HG02798 (cell line): ENCODE measurements around the gene HTR3C.
"Not testable (repeated sequence)": the region's sequence is repeated elsewhere in the genome, so short reads cannot be mapped to it uniquely, and the experiment has no call there.

ENCODE experiments used
- ATAC-seq: cut with Tn5 transposase; IDR thresholded peaks from one replicate; pipeline ENCODE4 v1.9.1; 2021; ENCODE audit warnings: mild to moderate bottlenecking; ENCODE audit not compliant: unreplicated experiment, poor library complexity

The HTR3C gene

GRCh38 chr3:184029443-184029842 lies 23.4 kb upstream of the HTR3C start:
- ATAC-seq, result no peak

GRCh38 chr3:184030536-184030935 lies 22.3 kb upstream of the HTR3C start:
- ATAC-seq, result no peak

GRCh38 chr3:184031187-184031792 lies 21.6 kb upstream of the HTR3C start, which contains the start of gene HTR3D:
HTR3D (plus strand) TSS chr3:184031742; CDS start chr3:184031742, 0 bp downstream.
- no peak for ATAC-seq

- ATAC-seq, result no peak
Measured at GRCh38 chr3:184037816-184038215, 15.0 kb upstream of the HTR3C start.

- not testable (repeated sequence) for ATAC-seq
Measured at GRCh38 chr3:184038307-184038706, 14.5 kb upstream of the HTR3C start.

- no peak for ATAC-seq
Measured at GRCh38 chr3:184039414-184039813, 13.4 kb upstream of the HTR3C start.

- ATAC-seq, result no peak
Measured at GRCh38 chr3:184040010-184040409, 12.8 kb upstream of the HTR3C start.

GRCh38 chr3:184042617-184043016 lies 10.2 kb upstream of the HTR3C start:
- ATAC-seq, result no peak

- ATAC-seq, result no peak
Measured at GRCh38 chr3:184045995-184046394, 6.9 kb upstream of the HTR3C start.

GRCh38 chr3:184050217-184050847 lies 2.5 kb upstream of the HTR3C start:
- no peak for ATAC-seq

- ATAC-seq, result no peak
Measured at GRCh38 chr3:184058029-184058428, 5.2 kb downstream of the HTR3C start.

GRCh38 chr3:184059424-184059823 lies 6.6 kb downstream of the HTR3C start:
- ATAC-seq, result no peak

- ATAC-seq, result no peak
Measured at GRCh38 chr3:184062637-184063036, 9.8 kb downstream of the HTR3C start.

- ATAC-seq, result no peak
Measured at GRCh38 chr3:184066211-184066610, 13.4 kb downstream of the HTR3C start.

- no peak for ATAC-seq
Measured at GRCh38 chr3:184067573-184068055, 14.8 kb downstream of the HTR3C start.

- ATAC-seq, result no peak
Measured at GRCh38 chr3:184068344-184068743, 15.5 kb downstream of the HTR3C start.

- not testable (repeated sequence) for ATAC-seq
Measured at GRCh38 chr3:184071142-184071541, 18.3 kb downstream of the HTR3C start.

- no peak for ATAC-seq
Measured at GRCh38 chr3:184073621-184074020, 20.8 kb downstream of the HTR3C start.

GRCh38 chr3:184075901-184076300 lies 23.1 kb downstream of the HTR3C start:
- ATAC-seq, result no peak

- no peak for ATAC-seq
Measured at GRCh38 chr3:184077881-184078280, 25.0 kb downstream of the HTR3C start.

- no peak for ATAC-seq
Measured at GRCh38 chr3:184078851-184079250, 26.0 kb downstream of the HTR3C start.
